Sigmoid colon (tissue), 7 donors: ENCODE measurements around the gene SLX4IP. TPM values are rescaled to one million over a fixed set of nuclear protein-coding genes. Genes with fewer than 3 reads are reported as not detected.

Experiments used
- DNase-seq: peaks from one replicate; pipeline ENCODE4 v3.0.0-alpha.2; 2019
- H3K27ac ChIP-seq, 4 donors: fragments of 200-600 bp; sonication (generic); one replicate each; pipeline ENCODE4 v1.5.1; 2016 to 2019; ENCODE audit warnings: mild to moderate bottlenecking in 1 of 4
- H3K27me3 ChIP-seq, 3 donors: fragments of 200-600 bp; sonication (generic); one replicate each; pipeline ENCODE4 v1.5.1; 2019; ENCODE audit warnings: mild to moderate bottlenecking in 1 of 3
- H3K36me3 ChIP-seq, 4 donors: fragments of 200-600 bp; sonication (generic); one replicate each; pipeline ENCODE4 v1.5.1; 2016 to 2019
- H3K4me1 ChIP-seq, 4 donors: fragments of 200-600 bp; sonication (generic); one replicate each; pipeline ENCODE4 v1.5.1; 2017 to 2019
- H3K4me3 ChIP-seq, 4 donors: fragments of 200-600 bp; sonication (generic); one replicate each; pipeline ENCODE4 v1.5.1; 2017 to 2019; ENCODE audit warnings: mild to moderate bottlenecking in 2 of 4, moderate library complexity in 1 of 4
- H3K9me3 ChIP-seq, 4 donors: fragments of 200-600 bp in 3 of 4; sonication (generic) in 3 of 4; one replicate each; pipeline versions ENCODE4 v1.5.1 to v1.6.1; 2013 to 2019
- EP300 ChIP-seq, 4 donors: sonication (generic); formaldehyde crosslinking; IDR thresholded peaks; one replicate each; pipeline ENCODE4 v1.6.1; 2017; ENCODE audit warnings: antibody characterized with exemption in 4 of 4
- POLR2A ChIP-seq, 2 donors: fragments of 450-650 bp; IDR thresholded peaks; one replicate each; pipeline ENCODE4 v1.6.1; 2016; ENCODE audit warnings: antibody characterized with exemption in 2 of 2, mild to moderate bottlenecking in 2 of 2, moderate library complexity in 2 of 2
- POLR2AphosphoS5 ChIP-seq, 4 donors: sonication (generic); formaldehyde crosslinking; IDR thresholded peaks; one replicate each; pipeline ENCODE4 v1.6.1; 2017; ENCODE audit warnings: antibody characterized with exemption in 4 of 4
- WGBS, 2 donors: extraction: QIAGEN DNeasy Blood & Tissue Kit; methylation state at CpG; one replicate each; pipeline ENCODE4 v1.1.7; 2013; 5-methylcytosine and 5-hydroxymethylcytosine counted together
- intact Hi-C: fragments of 100-400 bp; cut with DNase I; formaldehyde crosslinking; loops from one replicate; pipeline ENCODE4 v1.15.1; 2023
- polyA plus RNA-seq, 3 donors: library from polyadenylated mRNA; stranded (reverse); fragments of 200-250 nt; gene quantifications; one replicate each; pipeline ENCODE4 v1.2.3, GENCODE V29; 2013
- total RNA-seq, 4 donors: library from RNA; depleted of rRNA; stranded (reverse); fragments of >200 nt; gene quantifications; one replicate each; pipeline ENCODE4 v1.1.0, GENCODE V29; 2016
- TF ChIP-seq, protein P1 (sequence below), 4 experiments: fragments of 450-650 bp in 3 of 4; fragments of 200-600 bp in 1 of 4; IDR thresholded peaks; one replicate each; pipeline ENCODE4 v1.5.1; 2016 to 2019; ENCODE audit warnings: antibody characterized with exemption in 4 of 4, mild to moderate bottlenecking in 3 of 4, moderate library complexity in 2 of 4
- donor health status: healthy with polysubstance abuse.
- donor health status: Bipolar disorder and iron deficiency.
- donor health status: healthy.

Gene SLX4IP
- total and polyA plus RNA-seq, 7 donors = 1.2 to 4.2 (median 2.4) TPM

DNA sequence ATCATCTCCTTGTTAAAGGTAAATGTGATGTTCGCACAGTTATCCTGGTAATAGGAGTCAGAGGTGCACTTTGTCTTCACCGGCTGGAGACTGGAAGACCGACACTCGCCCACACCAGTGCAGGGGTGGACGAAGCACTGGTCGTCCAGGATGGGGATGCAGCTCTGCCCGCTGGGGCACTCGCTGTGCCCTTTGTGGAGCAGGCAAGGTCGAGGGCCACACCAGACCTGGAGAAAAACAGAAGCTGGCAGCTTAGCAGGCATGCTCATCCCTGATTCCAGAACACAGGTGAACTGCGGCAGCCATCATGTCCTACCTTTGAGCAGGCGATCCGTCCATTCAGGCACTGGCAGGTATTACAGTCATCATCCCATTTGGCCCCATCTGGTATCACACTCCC, 206.4 kb downstream of the SLX4IP start:
- TF ChIP-seq, protein P1, sequence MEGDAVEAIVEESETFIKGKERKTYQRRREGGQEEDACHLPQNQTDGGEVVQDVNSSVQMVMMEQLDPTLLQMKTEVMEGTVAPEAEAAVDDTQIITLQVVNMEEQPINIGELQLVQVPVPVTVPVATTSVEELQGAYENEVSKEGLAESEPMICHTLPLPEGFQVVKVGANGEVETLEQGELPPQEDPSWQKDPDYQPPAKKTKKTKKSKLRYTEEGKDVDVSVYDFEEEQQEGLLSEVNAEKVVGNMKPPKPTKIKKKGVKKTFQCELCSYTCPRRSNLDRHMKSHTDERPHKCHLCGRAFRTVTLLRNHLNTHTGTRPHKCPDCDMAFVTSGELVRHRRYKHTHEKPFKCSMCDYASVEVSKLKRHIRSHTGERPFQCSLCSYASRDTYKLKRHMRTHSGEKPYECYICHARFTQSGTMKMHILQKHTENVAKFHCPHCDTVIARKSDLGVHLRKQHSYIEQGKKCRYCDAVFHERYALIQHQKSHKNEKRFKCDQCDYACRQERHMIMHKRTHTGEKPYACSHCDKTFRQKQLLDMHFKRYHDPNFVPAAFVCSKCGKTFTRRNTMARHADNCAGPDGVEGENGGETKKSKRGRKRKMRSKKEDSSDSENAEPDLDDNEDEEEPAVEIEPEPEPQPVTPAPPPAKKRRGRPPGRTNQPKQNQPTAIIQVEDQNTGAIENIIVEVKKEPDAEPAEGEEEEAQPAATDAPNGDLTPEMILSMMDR (IDR thresholded peaks at IDR 0.05) = no peak
- no peak for TF ChIP-seq POLR2A (IDR thresholded peaks at IDR 0.05)
- no peak for TF ChIP-seq POLR2AphosphoS5 (IDR thresholded peaks at IDR 0.05)
- no peaks in the 10 kb centered on the region for H3K9me3 ChIP-seq
- no peak overlapping the region for H3K4me3 ChIP-seq
- no peaks in the 10 kb centered on the region for H3K27me3 ChIP-seq
- H3K27ac ChIP-seq = peak overlapping the region in 2 of 4 donors; percentile 8 to 52
- H3K36me3 ChIP-seq = peaks cover 56 to 79% (median 69%) of the 10 kb centered on the region in 4 donors
- peaks cover 0 to 40% (median 28%) of the 10 kb centered on the region in 4 donors for H3K4me1 ChIP-seq
- no peak for DNase-seq
- intact Hi-C loops = no loop called here
- WGBS, 2 donors = 93 to 96% methylated on average over 12 of the region's 12 CpGs

DNA sequence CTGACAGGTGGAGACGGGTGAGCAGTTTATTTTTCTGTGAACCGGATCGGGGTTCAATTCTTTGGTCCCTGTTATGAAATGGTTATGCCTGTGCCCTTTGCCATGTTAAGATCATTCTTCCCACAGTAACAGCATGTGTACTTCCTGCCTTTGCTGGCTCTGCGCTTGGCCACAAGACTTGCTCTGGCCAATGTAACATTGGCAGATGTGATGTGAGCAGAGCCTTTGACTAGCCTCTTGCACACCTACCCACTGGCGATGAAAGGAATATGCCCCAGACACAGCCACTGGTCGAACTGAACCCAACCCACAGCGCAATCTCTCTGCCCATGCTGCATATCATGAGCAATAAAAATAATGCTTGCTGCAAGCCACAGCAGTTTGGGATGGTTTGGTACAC, 206.8 kb downstream of the SLX4IP start:
- intact Hi-C loops = no loop called here
- H3K36me3 ChIP-seq = peaks cover 59 to 83% (median 73%) of the 10 kb centered on the region in 4 donors
- H3K27ac ChIP-seq = peak overlapping the region in 2 of 4 donors; percentile 23 to 52
- no peaks in the 10 kb centered on the region for H3K9me3 ChIP-seq
- H3K4me1 ChIP-seq = peaks cover 0 to 36% (median 24%) of the 10 kb centered on the region in 4 donors
- WGBS, 2 donors = 92 to 96% methylated on average over 7 of the region's 7 CpGs
- H3K27me3 ChIP-seq = no peaks in the 10 kb centered on the region
- TF ChIP-seq POLR2A (IDR thresholded peaks at IDR 0.05) = no peak
- TF ChIP-seq, protein P1 (IDR thresholded peaks at IDR 0.05) = no peak
- no peak for TF ChIP-seq POLR2AphosphoS5 (IDR thresholded peaks at IDR 0.05)
- no peak for TF ChIP-seq EP300 (IDR thresholded peaks at IDR 0.05)
- DNase-seq = no peak
- H3K4me3 ChIP-seq = no peak overlapping the region

DNA sequence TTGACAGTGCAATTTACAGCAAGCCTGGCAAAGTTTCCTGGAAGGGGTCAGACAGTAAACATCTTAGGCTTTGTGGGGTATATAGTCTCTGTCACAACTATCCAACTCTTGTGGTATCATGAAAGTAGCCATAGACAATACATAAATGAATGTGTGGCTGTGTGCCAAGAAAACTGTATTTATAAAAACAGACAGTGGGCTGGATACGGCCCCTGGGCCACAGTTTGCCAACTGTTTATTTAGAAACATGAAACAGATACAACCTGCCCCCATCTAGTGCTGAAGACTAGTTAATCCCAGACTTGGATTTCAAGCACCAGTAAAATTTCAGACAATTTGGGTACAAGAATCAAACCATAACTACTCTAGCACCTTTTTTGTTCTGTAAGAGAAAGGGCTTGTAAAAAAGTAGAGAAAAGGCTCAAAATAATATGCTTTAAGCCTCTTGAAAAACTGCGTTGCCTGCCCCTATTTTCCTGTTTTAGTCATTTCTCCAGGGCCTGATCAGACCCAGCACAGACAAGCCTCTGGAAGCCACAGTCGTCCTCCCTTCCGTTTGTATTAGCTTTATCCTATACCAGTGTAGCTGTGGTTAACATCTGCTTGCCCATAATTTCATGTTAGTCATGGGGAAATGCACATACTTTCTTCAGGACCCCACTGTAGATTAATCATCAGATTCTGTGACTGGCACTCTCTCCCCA, 207.9 kb downstream of the SLX4IP start:
- Histone ChIP-seq H3K27ac (peak overlapping the region in 3 of 4 donors; percentile 13 to 52 (median 27)), H3K4me1 (peaks cover 0 to 24% (median 13%) of the 10 kb centered on the region in 4 donors)
- intact Hi-C loops = no loop called here

DNA sequence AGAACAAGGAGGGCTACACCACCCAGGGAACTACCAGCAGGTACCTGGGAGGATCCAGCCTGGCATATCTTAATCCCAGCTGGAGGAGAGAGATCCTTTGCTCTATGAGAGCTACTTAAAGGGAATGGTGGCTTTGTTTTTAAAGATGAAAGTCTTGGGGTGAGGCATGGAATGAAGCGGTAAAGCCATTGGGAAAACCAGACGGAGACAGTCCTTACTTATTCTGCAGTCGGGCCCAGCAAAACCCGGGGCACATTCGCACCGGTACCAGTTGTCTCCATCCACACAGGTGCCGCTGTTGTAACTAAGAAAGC, 208.4 kb downstream of the SLX4IP start:
- peak overlapping the region in 3 of 4 donors; percentile 13 to 52 (median 27) for H3K27ac ChIP-seq
- H3K27me3 ChIP-seq = no peaks in the 10 kb centered on the region
- no peak for TF ChIP-seq POLR2A (IDR thresholded peaks at IDR 0.05)
- H3K36me3 ChIP-seq = peaks cover 75 to 99% (median 84%) of the 10 kb centered on the region in 4 donors
- peaks cover 0 to 19% (median 11%) of the 10 kb centered on the region in 4 donors for H3K4me1 ChIP-seq
- DNase-seq = no peak
- H3K4me3 ChIP-seq = no peak overlapping the region
- 91 to 97% methylated on average over 7 of the region's 7 CpGs for WGBS, 2 donors
- intact Hi-C loops = no loop called here
- no peaks in the 10 kb centered on the region for H3K9me3 ChIP-seq

More for the DNA sequence above, 207.9 kb downstream of the SLX4IP start:
- WGBS, 2 donors = 61 to 62% methylated on average over 4 of the region's 4 CpGs
- TF ChIP-seq POLR2A (IDR thresholded peaks at IDR 0.05) = no peak
- no peak overlapping the region for H3K4me3 ChIP-seq
- H3K36me3 ChIP-seq = peaks cover 70 to 94% (median 81%) of the 10 kb centered on the region in 4 donors
- H3K9me3 ChIP-seq = no peaks in the 10 kb centered on the region
- H3K27me3 ChIP-seq = no peaks in the 10 kb centered on the region
- DNase-seq = no peak

DNA sequence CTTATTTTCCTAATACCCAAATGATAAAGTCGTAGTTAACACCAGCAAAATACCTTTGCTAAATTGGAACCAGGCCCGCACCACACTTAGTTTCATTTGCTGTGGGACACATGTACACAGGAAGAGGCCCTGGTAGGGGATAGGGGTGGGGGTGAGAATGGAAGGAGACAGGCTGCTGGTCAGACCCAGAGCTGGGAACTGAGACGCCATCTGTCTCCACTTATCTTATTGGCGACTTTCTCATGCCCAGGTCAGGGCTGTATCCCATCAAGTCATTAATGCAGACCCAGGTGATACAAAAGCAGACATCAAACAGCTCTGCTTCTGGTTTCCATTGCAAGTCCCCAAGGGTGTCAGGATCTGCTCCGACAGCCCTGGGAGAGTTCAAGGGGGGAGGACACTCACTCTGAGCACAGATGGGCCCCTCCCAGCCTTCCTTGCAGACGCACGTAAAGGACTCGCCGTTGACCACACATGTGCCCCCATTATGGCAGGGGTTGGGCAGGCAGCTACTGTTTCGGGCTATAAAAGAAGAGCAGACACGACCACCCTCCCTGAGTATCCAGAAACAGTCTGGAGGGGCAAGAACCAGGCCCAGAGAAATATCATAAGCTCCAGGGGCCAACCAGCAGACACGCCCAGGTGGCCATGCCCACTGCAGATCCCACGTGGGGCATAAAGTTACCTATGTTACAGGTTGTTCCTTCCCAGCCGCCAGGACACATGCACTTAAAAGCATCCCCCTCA, 209.5 kb downstream of the SLX4IP start:
- Histone ChIP-seq H3K27me3 (no peaks in the 10 kb centered on the region), H3K4me1 (peaks cover 0 to 18% (median 11%) of the 10 kb centered on the region in 4 donors), H3K9me3 (no peaks in the 10 kb centered on the region), H3K36me3 (peaks cover 73 to 100% (median 88%) of the 10 kb centered on the region in 4 donors), H3K27ac (peak overlapping the region in 3 of 4 donors; percentile 3 to 13 (median 9)), H3K4me3 (no peak overlapping the region)
- no peak for TF ChIP-seq POLR2AphosphoS5 (IDR thresholded peaks at IDR 0.05)
- TF ChIP-seq, protein P1 (IDR thresholded peaks at IDR 0.05) = no peak
- TF ChIP-seq POLR2A (IDR thresholded peaks at IDR 0.05) = no peak
- TF ChIP-seq EP300 (IDR thresholded peaks at IDR 0.05) = no peak
- 80 to 87% methylated on average over 14 of the region's 14 CpGs for WGBS, 2 donors
- intact Hi-C loops = no loop called here
- DNase-seq = no peak
